Small intestine (tissue), 7 donors: Measurements from ENCODE around the gene EMC9. TPM values are rescaled to one million over a fixed set of nuclear protein-coding genes. Genes with fewer than 3 reads are reported as not detected.
A peak's percentile ranks its signal among the peaks of the same experiment; 100 is the strongest.

Experiments
- DNase-seq, 2 donors: peaks; one replicate each; pipeline versions ENCODE4 v3.0.0 to v3.0.0-alpha.2; 2013
- FAIRE-seq: peaks from 2 replicates; lab custom pipeline; 2012; peaks lifted over from hg19 to GRCh38; lab: Jason Lieb, UNC
- H3K27ac ChIP-seq, 3 donors: one replicate each; pipeline ENCODE4 v1.5.1; 2013; ENCODE audit warnings: low read length in 2 of 3, mild to moderate bottlenecking in 2 of 3, control low read depth in 1 of 3, inconsistent platforms in 1 of 3, low read depth in 1 of 3, moderate library complexity in 1 of 3
- H3K27me3 ChIP-seq, 3 donors: one replicate each; pipeline ENCODE4 v1.6.1; 2013; ENCODE audit warnings: low read length in 3 of 3, inconsistent platforms in 1 of 3; ENCODE audit not compliant: control insufficient read depth in 3 of 3, insufficient read depth in 3 of 3
- H3K36me3 ChIP-seq, 3 donors: one replicate each; pipeline ENCODE4 v1.6.1; 2013; ENCODE audit warnings: low read length in 3 of 3, inconsistent platforms in 1 of 3, low read depth in 1 of 3, mild to moderate bottlenecking in 1 of 3, moderate library complexity in 1 of 3; ENCODE audit not compliant: control insufficient read depth in 3 of 3, insufficient read depth in 2 of 3
- H3K4me1 ChIP-seq, 3 donors: one replicate each; pipeline ENCODE4 v1.6.1; 2013; ENCODE audit warnings: low read length in 2 of 3, inconsistent platforms in 1 of 3, low read depth in 1 of 3, mild to moderate bottlenecking in 1 of 3, moderate library complexity in 1 of 3; ENCODE audit not compliant: control insufficient read depth in 3 of 3, insufficient read depth in 2 of 3
- H3K4me3 ChIP-seq, 3 donors: one replicate each; pipeline ENCODE4 v1.5.1; 2013; ENCODE audit warnings: low read length in 3 of 3, control low read depth in 1 of 3, inconsistent platforms in 1 of 3, low read depth in 1 of 3, mild to moderate bottlenecking in 1 of 3, moderate library complexity in 1 of 3
- H3K9me3 ChIP-seq, 2 donors: one replicate each; pipeline ENCODE4 v1.6.1; 2013; ENCODE audit warnings: low read depth in 1 of 2, low read length in 1 of 2; ENCODE audit not compliant: control insufficient read depth in 2 of 2, insufficient read depth in 1 of 2
- WGBS, 3 donors: extraction: QIAGEN DNeasy Blood & Tissue Kit; methylation state at CpG; one replicate each; pipeline ENCODE4 v1.1.7; 2013; 5-methylcytosine and 5-hydroxymethylcytosine counted together
- polyA plus RNA-seq, 4 donors: library from polyadenylated mRNA; stranded (reverse) in 3 of 4; unstranded in 1 of 4; fragments of 200-250 nt in 3 of 4; fragments of 120-200 nt in 1 of 4; gene quantifications; one replicate each; pipeline versions ENCODE4 v1.2.1 to v1.2.3, GENCODE V29; 2013
- donor health status: healthy with polysubstance abuse.
- donor health status: control.
- donor health status: control.
- donor health status: Bipolar disorder and iron deficiency.
- donor health status: healthy.

The EMC9 gene
- polyA plus RNA-seq, 4 donors = 27.2 to 74.7 (median 41.3) TPM

DNA sequence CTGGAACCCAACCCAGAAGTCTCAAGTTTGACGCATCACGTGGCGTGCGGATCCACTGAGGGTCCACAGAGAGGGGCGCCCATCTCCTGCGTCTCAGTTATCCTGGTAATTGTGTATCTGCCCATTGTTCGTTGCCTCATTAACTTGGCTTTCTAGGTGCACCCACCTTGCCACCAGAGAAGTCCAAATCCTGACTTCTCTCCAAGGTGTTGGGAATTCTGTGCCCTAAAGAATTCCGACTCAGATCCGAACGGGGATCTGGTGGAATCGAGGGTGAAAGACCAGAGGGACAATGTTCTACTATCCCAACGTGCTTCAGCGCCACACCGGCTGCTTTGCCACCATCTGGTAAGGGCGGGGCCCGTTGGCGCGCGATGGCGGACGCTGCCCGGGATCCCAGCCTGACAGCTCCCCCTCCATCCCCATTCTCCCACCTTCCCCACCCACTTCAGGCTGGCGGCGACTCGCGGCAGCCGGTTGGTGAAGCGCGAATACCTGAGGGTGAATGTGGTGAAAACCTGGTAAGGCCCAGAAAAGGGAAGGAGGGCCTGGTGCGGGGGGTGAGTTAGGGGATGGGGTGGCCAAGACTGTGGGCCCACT lies 31.0 kb upstream of the EMC9 start:
- H3K9me3 ChIP-seq = no peaks in the 10 kb centered on the region
- H3K4me1 ChIP-seq = peaks cover 0 to 36% (median 0%) of the 10 kb centered on the region in 3 donors
- H3K4me3 ChIP-seq = peak overlapping the region in 2 of 3 donors; percentile 18 to 71
- FAIRE-seq (no peak), DNase-seq (peak in 1 of 2 donors; percentile 60)
- peaks cover 7 to 58% (median 10%) of the 10 kb centered on the region in 3 donors for H3K36me3 ChIP-seq
- no peaks in the 10 kb centered on the region for H3K27me3 ChIP-seq
- H3K27ac ChIP-seq = peak overlapping the region in 2 of 3 donors; percentile 67 to 78
- 25 to 71% (median 68%) methylated on average over 28 to 30 of the region's 30 CpGs for WGBS, 3 donors

GRCh38 chr14:24171422-24172260 lies 30.2 kb upstream of the EMC9 start, which contains the start of gene REC8:
REC8 (plus strand) TSS chr14:24172080; CDS start chr14:24172553, 473 bp downstream.
- WGBS, 3 donors = 6 to 52% (median 34%) methylated on average over 62 to 63 of the region's 63 CpGs
- no peaks in the 10 kb centered on the region for H3K27me3 ChIP-seq
- H3K4me1 ChIP-seq = peaks cover 0 to 29% (median 0%) of the 10 kb centered on the region in 3 donors
- FAIRE-seq (no peak), DNase-seq (peak; percentile 66 to 98)
- peak within 1 kb of the TSS in 2 of 3 donors; percentile 18 to 71 for H3K4me3 ChIP-seq
- peak within 1 kb of the TSS in 2 of 3 donors; percentile 67 to 78 for H3K27ac ChIP-seq
- no peaks in the 10 kb centered on the region for H3K9me3 ChIP-seq
- H3K36me3 ChIP-seq = peaks cover 3 to 58% (median 6%) of the 10 kb centered on the region in 3 donors

DNA sequence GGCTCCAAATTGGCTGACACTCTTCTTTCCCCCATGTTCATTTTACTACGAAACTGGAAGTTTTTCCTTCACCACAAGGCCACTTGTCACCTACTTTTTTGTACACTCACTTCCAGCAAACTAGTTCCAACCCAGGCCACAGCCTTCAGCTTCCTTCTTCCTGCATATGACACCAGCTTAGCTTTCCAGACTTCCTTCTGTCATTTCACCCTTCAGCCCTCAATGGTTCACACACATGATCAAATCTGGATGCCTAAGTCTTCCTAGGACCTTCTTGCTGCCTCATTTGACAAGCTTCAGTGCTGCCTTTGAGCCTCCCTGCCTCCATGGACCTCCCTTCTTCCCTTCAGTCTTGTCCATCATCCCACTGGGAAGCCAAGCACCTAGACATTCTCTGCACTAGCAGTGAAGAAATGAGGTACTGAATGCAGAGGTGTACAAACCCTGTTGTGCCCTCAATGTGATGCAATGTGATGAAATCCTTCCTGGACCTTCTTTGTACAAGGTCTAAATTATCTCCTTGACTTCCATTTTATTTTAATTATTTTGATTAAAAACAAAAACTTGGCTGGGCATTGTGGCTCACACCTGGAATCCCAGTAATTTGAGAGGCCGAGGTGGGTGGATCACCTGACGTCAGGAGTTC lies 26.2 kb upstream of the EMC9 start:
- Histone ChIP-seq H3K9me3 (no peaks in the 10 kb centered on the region), H3K27me3 (no peaks in the 10 kb centered on the region), H3K4me1 (peaks cover 0 to 10% (median 6%) of the 10 kb centered on the region in 3 donors), H3K27ac (no peak overlapping the region), H3K36me3 (peaks cover 17 to 60% (median 23%) of the 10 kb centered on the region in 3 donors), H3K4me3 (no peak overlapping the region)
- 85 to 93% (median 86%) methylated on average over 3 of the region's 3 CpGs for WGBS, 3 donors
- FAIRE-seq (no peak), DNase-seq (no peak)

GRCh38 chr14:24165785-24166184 lies 24.4 kb upstream of the EMC9 start:
- 92 to 96% (median 94%) methylated on average over 5 of the region's 5 CpGs for WGBS, 3 donors
- Histone ChIP-seq H3K27me3 (no peaks in the 10 kb centered on the region), H3K9me3 (no peaks in the 10 kb centered on the region), H3K4me1 (peaks cover 0 to 8% (median 6%) of the 10 kb centered on the region in 3 donors), H3K27ac (no peak overlapping the region), H3K36me3 (peaks cover 17 to 66% (median 23%) of the 10 kb centered on the region in 3 donors), H3K4me3 (no peak overlapping the region)
- no peak for FAIRE-seq
- DNase-seq = no peak

- Histone ChIP-seq H3K4me3 (no peak overlapping the region), H3K27ac (no peak overlapping the region), H3K9me3 (no peaks in the 10 kb centered on the region), H3K36me3 (peaks cover 17 to 76% (median 25%) of the 10 kb centered on the region in 3 donors), H3K4me1 (peaks cover 0 to 15% (median 6%) of the 10 kb centered on the region in 3 donors), H3K27me3 (no peaks in the 10 kb centered on the region)
- DNase-seq (no peak), FAIRE-seq (no peak)
- WGBS, 3 donors = 80 to 89% (median 86%) methylated on average over 14 of the region's 14 CpGs
These were observed 23.2 kb upstream of the EMC9 start for GRCh38 chr14:24164518-24164991.

- H3K27ac ChIP-seq = peak overlapping the region in 2 of 3 donors; percentile 97 to 99
- 21 to 27% (median 23%) methylated on average over 8 of the region's 8 CpGs for WGBS, 3 donors
- peaks cover 19 to 79% (median 33%) of the 10 kb centered on the region in 3 donors for H3K36me3 ChIP-seq
- peak overlapping the region; percentile 67 to 86 (median 74) for H3K4me3 ChIP-seq
- peaks cover 0 to 15% (median 6%) of the 10 kb centered on the region in 3 donors for H3K4me1 ChIP-seq
- H3K9me3 ChIP-seq = no peaks in the 10 kb centered on the region
- FAIRE-seq = no peak
- DNase-seq = no peak
- no peaks in the 10 kb centered on the region for H3K27me3 ChIP-seq
These were observed 20.7 kb upstream of the EMC9 start for GRCh38 chr14:24162093-24162492.

- DNase-seq (peak; percentile 96 to 99), FAIRE-seq (no peak)
- Histone ChIP-seq H3K36me3 (peaks cover 18 to 78% (median 33%) of the 10 kb centered on the region in 3 donors), H3K27me3 (no peaks in the 10 kb centered on the region), H3K4me3 (peak within 1 kb of the TSS; percentile 67 to 86 (median 74)), H3K27ac (peak within 1 kb of the TSS; percentile 87 to 99 (median 97)), H3K4me1 (peaks cover 0 to 15% (median 6%) of the 10 kb centered on the region in 3 donors), H3K9me3 (no peaks in the 10 kb centered on the region)
- 0 to 1% (median 0%) methylated on average over 12 of the region's 12 CpGs for WGBS, 3 donors
These were observed 19.7 kb upstream of the EMC9 start, which contains the start of gene IRF9 for GRCh38 chr14:24160850-24161804. IRF9 (plus strand) TSS chr14:24161265; CDS start chr14:24162145, 880 bp downstream.
